K562 (cell line): ENCODE results near the gene NEK2. TPM values are rescaled to one million over a fixed set of nuclear protein-coding genes. Genes with fewer than 3 reads are reported as not detected.

ENCODE experiments used
- ATF7 ChIP-seq: fragments of 450-650 bp; IDR thresholded peaks from 2 replicates; pipeline ENCODE4 v1.7.1; 2014; ENCODE audit warnings: mild to moderate bottlenecking, moderate library complexity
- BRD9 ChIP-seq: fragments of 450-650 bp; IDR thresholded peaks from 2 replicates; pipeline ENCODE4 v1.6.1; 2018; ENCODE audit warnings: low read depth; ENCODE audit not compliant: partially characterized antibody
- CTBP1 ChIP-seq: fragments of 450-650 bp; IDR thresholded peaks from 2 replicates; pipeline ENCODE4 v1.6.1; 2016; ENCODE audit warnings: borderline replicate concordance
- DMBX1 ChIP-seq: fragments of 250-450 bp; sonication (Bioruptor Pico); IDR thresholded peaks from 2 replicates; pipeline ENCODE4 v1.8.0; 2022; ENCODE audit warnings: inconsistent platforms, mild to moderate bottlenecking, moderate library complexity, borderline replicate concordance
- DPF2 ChIP-seq: fragments of 450-650 bp; IDR thresholded peaks from 2 replicates; pipeline ENCODE4 v1.6.1; 2016
- STAT5A ChIP-seq: IDR thresholded peaks from 2 replicates; pipeline ENCODE4 v1.6.1; 2012; ENCODE audit warnings: low read length, inconsistent platforms, borderline replicate concordance
- TEAD1 ChIP-seq, 2 experiments: fragments of 450-650 bp in 1 of 2; sonication (generic) in 1 of 2; formaldehyde crosslinking; IDR thresholded peaks; 2 replicates each; pipeline versions ENCODE4 v1.4.0 to v1.8.0; 2020 to 2022; ENCODE audit warnings: mild to moderate bottlenecking in 2 of 2, missing genetic modification reagents in 1 of 2
- ZNF224 ChIP-seq: sonication (generic); formaldehyde crosslinking; IDR thresholded peaks from 2 replicates; pipeline ENCODE4 v1.8.0; 2022; ENCODE audit warnings: mild to moderate bottlenecking, missing genetic modification reagents
- ZNF766 ChIP-seq: fragments of 200-800 bp; sonication (Bioruptor generic); conservative IDR thresholded peaks from 2 replicates; pipeline ENCODE4 v1.6.1; 2016; ENCODE audit warnings: missing genetic modification characterization, missing compliant biosample characterization
- polyA plus RNA-seq, 8 experiments: library from polyadenylated mRNA; depleted of rRNA in 4 of 8; stranded (reverse) in 5 of 8; unstranded in 3 of 8; fragments of >200 nt; fragmentation: Nextera tagmentation in 2 of 8; fragmentation: Illumina TruSeq in 1 of 8; extraction: Ambion mirVana in 2 of 8; extraction: Trizol in 1 of 8; gene quantifications; 2 replicates each; pipeline versions ENCODE4 v1.2.1 to v1.2.3, GENCODE V29; 2011 to 2014; ENCODE audit warnings: inconsistent platforms in 1 of 8, missing spikeins in 1 of 8
- total RNA-seq, 7 experiments: library from RNA; depleted of rRNA in 6 of 7; stranded (reverse); fragments of >200 nt in 6 of 7; fragmentation: Illumina TruSeq in 2 of 7; extraction: Trizol in 2 of 7; gene quantifications; 2 replicates each; pipeline versions ENCODE4 v1.2.1 to v1.2.3, GENCODE V29; 2011 to 2021; ENCODE audit warnings: low replicate concordance in 1 of 7
- TF ChIP-seq, protein P1 (sequence below): fragments of 250-450 bp; sonication (Bioruptor Pico); IDR thresholded peaks from 2 replicates; pipeline ENCODE4 v1.4.0; 2020
- TF ChIP-seq, protein P2 (sequence below): fragments of 200-800 bp; sonication (Bioruptor generic); IDR thresholded peaks from 2 replicates; pipeline ENCODE4 v1.6.1; 2017; ENCODE audit warnings: missing genetic modification characterization, missing compliant biosample characterization
- TF ChIP-seq, protein P3 (sequence below), 2 experiments: fragments of 450-650 bp in 1 of 2; sonication (generic) in 1 of 2; formaldehyde crosslinking in 1 of 2; IDR thresholded peaks in 1 of 2; conservative IDR thresholded peaks in 1 of 2; 2 replicates each; pipeline versions ENCODE4 v1.6.1 to v1.8.1; 2016 to 2023; ENCODE audit warnings: mild to moderate bottlenecking in 2 of 2, moderate library complexity in 2 of 2, inconsistent platforms in 1 of 2, missing genetic modification reagents in 1 of 2
- TF ChIP-seq, protein P4 (sequence below), 3 experiments: IDR thresholded peaks in 2 of 3; conservative IDR thresholded peaks in 1 of 3; 2 replicates each; pipeline ENCODE4 v1.5.1; 2011 to 2012; ENCODE audit warnings: low read length in 3 of 3, mild to moderate bottlenecking in 3 of 3, control low read depth in 2 of 3, improper control_type of control experiment in 1 of 3, inconsistent platforms in 1 of 3, low read depth in 1 of 3, mixed read lengths in 1 of 3, moderate library complexity in 1 of 3; ENCODE audit not compliant: insufficient read depth in 2 of 3

NEK2 gene
- total and polyA plus RNA-seq, 9 of the 15 experiments (the other 6 are each of a cell fraction or from before 2014, with no cell fraction given): 30.0 to 74.7 (median 66.4) TPM

DNA sequence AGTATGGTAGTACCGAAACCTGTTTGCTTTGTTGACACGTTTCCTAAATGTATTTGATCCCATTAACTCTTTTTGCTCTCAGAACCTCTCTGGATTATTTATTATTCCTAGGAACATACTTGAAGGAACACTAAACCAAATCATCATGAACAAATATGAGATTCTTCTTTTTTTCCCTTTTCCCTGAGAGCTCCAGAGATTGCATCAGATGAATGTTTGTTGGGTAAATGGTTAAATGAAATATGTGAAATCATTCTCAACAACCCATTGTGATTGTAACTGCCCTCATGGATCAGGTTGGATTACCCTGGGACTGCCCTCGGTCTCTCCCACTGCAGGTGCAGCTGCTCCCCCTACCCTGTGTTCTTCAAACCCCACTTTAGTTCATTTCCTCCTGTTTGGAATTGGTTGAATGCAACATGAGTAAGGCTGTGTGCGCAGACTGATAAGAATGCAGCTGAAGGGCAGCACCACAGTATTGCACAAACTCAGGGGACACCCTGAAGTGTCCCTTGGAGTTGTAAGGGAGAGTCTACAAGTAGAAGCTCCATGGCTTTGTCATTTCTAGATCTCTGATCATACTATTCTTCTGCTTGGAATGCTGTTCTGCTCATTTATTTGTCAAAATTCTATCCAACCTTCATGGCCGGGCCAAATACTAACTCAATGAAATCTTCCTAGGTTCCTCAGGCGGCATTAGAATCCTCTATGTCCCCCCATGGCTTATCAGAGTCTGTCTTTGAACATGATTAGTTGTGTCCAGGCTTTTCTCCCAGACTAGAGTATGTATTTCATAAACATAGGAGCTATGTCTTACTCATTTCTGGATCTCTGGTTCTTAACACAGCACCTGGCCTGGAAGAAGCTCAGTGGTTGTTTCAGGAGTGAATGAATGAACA, 47.1 kb upstream of the NEK2 start (continued):
- TF ChIP-seq, protein P1, sequence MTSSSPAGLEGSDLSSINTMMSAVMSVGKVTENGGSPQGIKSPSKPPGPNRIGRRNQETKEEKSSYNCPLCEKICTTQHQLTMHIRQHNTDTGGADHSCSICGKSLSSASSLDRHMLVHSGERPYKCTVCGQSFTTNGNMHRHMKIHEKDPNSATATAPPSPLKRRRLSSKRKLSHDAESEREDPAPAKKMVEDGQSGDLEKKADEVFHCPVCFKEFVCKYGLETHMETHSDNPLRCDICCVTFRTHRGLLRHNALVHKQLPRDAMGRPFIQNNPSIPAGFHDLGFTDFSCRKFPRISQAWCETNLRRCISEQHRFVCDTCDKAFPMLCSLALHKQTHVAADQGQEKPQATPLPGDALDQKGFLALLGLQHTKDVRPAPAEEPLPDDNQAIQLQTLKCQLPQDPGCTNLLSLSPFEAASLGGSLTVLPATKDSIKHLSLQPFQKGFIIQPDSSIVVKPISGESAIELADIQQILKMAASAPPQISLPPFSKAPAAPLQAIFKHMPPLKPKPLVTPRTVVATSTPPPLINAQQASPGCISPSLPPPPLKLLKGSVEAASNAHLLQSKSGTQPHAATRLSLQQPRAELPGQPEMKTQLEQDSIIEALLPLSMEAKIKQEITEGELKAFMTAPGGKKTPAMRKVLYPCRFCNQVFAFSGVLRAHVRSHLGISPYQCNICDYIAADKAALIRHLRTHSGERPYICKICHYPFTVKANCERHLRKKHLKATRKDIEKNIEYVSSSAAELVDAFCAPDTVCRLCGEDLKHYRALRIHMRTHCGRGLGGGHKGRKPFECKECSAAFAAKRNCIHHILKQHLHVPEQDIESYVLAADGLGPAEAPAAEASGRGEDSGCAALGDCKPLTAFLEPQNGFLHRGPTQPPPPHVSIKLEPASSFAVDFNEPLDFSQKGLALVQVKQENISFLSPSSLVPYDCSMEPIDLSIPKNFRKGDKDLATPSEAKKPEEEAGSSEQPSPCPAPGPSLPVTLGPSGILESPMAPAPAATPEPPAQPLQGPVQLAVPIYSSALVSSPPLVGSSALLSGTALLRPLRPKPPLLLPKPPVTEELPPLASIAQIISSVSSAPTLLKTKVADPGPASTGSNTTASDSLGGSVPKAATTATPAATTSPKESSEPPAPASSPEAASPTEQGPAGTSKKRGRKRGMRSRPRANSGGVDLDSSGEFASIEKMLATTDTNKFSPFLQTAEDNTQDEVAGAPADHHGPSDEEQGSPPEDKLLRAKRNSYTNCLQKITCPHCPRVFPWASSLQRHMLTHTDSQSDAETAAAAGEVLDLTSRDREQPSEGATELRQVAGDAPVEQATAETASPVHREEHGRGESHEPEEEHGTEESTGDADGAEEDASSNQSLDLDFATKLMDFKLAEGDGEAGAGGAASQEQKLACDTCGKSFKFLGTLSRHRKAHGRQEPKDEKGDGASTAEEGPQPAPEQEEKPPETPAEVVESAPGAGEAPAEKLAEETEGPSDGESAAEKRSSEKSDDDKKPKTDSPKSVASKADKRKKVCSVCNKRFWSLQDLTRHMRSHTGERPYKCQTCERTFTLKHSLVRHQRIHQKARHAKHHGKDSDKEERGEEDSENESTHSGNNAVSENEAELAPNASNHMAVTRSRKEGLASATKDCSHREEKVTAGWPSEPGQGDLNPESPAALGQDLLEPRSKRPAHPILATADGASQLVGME (CRISPR knock-in tag): no peak
- TF ChIP-seq, protein P2, sequence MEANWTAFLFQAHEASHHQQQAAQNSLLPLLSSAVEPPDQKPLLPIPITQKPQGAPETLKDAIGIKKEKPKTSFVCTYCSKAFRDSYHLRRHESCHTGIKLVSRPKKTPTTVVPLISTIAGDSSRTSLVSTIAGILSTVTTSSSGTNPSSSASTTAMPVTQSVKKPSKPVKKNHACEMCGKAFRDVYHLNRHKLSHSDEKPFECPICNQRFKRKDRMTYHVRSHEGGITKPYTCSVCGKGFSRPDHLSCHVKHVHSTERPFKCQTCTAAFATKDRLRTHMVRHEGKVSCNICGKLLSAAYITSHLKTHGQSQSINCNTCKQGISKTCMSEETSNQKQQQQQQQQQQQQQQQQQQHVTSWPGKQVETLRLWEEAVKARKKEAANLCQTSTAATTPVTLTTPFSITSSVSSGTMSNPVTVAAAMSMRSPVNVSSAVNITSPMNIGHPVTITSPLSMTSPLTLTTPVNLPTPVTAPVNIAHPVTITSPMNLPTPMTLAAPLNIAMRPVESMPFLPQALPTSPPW: peak; percentile 73
- TF ChIP-seq, protein P3, sequence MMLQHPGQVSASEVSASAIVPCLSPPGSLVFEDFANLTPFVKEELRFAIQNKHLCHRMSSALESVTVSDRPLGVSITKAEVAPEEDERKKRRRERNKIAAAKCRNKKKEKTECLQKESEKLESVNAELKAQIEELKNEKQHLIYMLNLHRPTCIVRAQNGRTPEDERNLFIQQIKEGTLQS (IDR thresholded peaks at IDR 0.05): peak; percentile 79; the same call in 1 of the 2 replicates
- TF ChIP-seq, protein P3 (CRISPR knock-in tag; conservative IDR thresholded peaks at IDR 0.05): peak; percentile 21; the same call in 1 of the 2 replicates
- TF ChIP-seq ATF7: peak; percentile 90
- peak; percentile 42 to 67; a peak in 3 of 4 replicates for TF ChIP-seq TEAD1 (CRISPR knock-in tag; IDR thresholded peaks at IDR 0.05)
- peak; percentile 68; the same call in 1 of the 2 replicates for TF ChIP-seq DMBX1
- peak; percentile 97 for TF ChIP-seq DPF2
- TF ChIP-seq BRD9: peak; percentile 45
- TF ChIP-seq ZNF766 (CRISPR knock-in tag): peak; percentile 93
- TF ChIP-seq STAT5A: peak; percentile 82; the same call in 1 of the 2 replicates
- peak; percentile 70 for TF ChIP-seq CTBP1
- TF ChIP-seq, protein P4, sequence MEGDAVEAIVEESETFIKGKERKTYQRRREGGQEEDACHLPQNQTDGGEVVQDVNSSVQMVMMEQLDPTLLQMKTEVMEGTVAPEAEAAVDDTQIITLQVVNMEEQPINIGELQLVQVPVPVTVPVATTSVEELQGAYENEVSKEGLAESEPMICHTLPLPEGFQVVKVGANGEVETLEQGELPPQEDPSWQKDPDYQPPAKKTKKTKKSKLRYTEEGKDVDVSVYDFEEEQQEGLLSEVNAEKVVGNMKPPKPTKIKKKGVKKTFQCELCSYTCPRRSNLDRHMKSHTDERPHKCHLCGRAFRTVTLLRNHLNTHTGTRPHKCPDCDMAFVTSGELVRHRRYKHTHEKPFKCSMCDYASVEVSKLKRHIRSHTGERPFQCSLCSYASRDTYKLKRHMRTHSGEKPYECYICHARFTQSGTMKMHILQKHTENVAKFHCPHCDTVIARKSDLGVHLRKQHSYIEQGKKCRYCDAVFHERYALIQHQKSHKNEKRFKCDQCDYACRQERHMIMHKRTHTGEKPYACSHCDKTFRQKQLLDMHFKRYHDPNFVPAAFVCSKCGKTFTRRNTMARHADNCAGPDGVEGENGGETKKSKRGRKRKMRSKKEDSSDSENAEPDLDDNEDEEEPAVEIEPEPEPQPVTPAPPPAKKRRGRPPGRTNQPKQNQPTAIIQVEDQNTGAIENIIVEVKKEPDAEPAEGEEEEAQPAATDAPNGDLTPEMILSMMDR (IDR thresholded peaks at IDR 0.05 in 2 of 3, conservative IDR thresholded peaks at IDR 0.05 in 1 of 3; ENCODE audit: insufficient read depth in 2 of 3, low read depth in 1 of 3, low read length in 3 of 3): peak in 1 of 3 experiments; percentile 37; a peak in 2 of 6 replicates
- TF ChIP-seq ZNF224 (CRISPR knock-in tag): 0 out of 2 replicates have a peak, but pooled peaks have one; percentile 72
